Testis (tissue), 5 donors: ENCODE data around the gene ARF3. TPM values are rescaled to one million over a fixed set of nuclear protein-coding genes. Genes with fewer than 3 reads are reported as not detected.

ENCODE experiments used
- DNase-seq: peaks from one replicate; pipeline ENCODE4 v3.0.0-alpha.2; 2019
- H3K27ac ChIP-seq, 2 donors: fragments of 200-600 bp; sonication (generic); one replicate each; pipeline ENCODE4 v1.5.1; 2019
- H3K27me3 ChIP-seq: fragments of 200-600 bp; sonication (generic); one replicate; pipeline ENCODE4 v1.5.1; 2019
- H3K36me3 ChIP-seq: fragments of 200-600 bp; sonication (generic); one replicate; pipeline ENCODE4 v1.5.1; 2017; ENCODE audit warnings: low read depth; ENCODE audit errors: missing control alignments
- H3K4me1 ChIP-seq: fragments of 200-600 bp; sonication (generic); one replicate; pipeline ENCODE4 v1.5.1; 2019
- H3K4me3 ChIP-seq, 2 donors: fragments of 200-600 bp; sonication (generic); one replicate each; pipeline ENCODE4 v1.5.1; 2017 to 2019
- H3K9me3 ChIP-seq: fragments of 200-600 bp; sonication (generic); one replicate; pipeline ENCODE4 v1.5.1; 2017
- CTCF ChIP-seq, 3 experiments: fragments of 450-650 bp in 2 of 3; fragments of 200-600 bp in 1 of 3; sonication (generic) in 1 of 3; IDR thresholded peaks; one replicate each; pipeline ENCODE4 v1.5.1; 2016 to 2019; ENCODE audit warnings: antibody characterized with exemption in 3 of 3, mild to moderate bottlenecking in 2 of 3, moderate library complexity in 1 of 3
- POLR2A ChIP-seq: fragments of 450-650 bp; IDR thresholded peaks from one replicate; pipeline ENCODE4 v1.6.1; 2017; ENCODE audit warnings: antibody characterized with exemption, mild to moderate bottlenecking, moderate library complexity
- WGBS, 2 donors: methylation state at CpG; one replicate each; pipeline ENCODE4 v1.1.5; 2018; 5-methylcytosine and 5-hydroxymethylcytosine counted together
- intact Hi-C: fragments of 100-400 bp; cut with DNase I; formaldehyde crosslinking; loops from one replicate; pipeline ENCODE4 v1.15.1; 2023; ENCODE audit warnings: low total_unique reads
- long read RNA-seq, 2 donors: transcript quantifications; one replicate each; lab custom pipeline, GENCODE V29; 2026
- polyA plus RNA-seq: library from polyadenylated mRNA; stranded (reverse); fragments of 350-450 nt; fragmentation: Illumina TruSeq; extraction: RNeasy Lipid Tissue Mini Kit (QIAGEN cat#74804); gene quantifications from one replicate; pipeline ENCODE4 v1.2.3, GENCODE V29; 2014; ENCODE audit warnings: low read depth, low replicate concordance; ENCODE audit not compliant: insufficient read depth
- total RNA-seq, 2 donors: library from RNA; depleted of rRNA; stranded (reverse); fragments of >200 nt; gene quantifications; one replicate each; pipeline ENCODE4 v1.2.3, GENCODE V29; 2016

ARF3 gene
- 10 to 100 TPM; 78.3 to 92.9 TPM for total RNA-seq
- polyA plus RNA-seq = 134 TPM
- long read RNA-seq, donor 1, full-length matches to known transcripts = 41 of 41 reads
- long read RNA-seq, donor 1, partial matches to known transcripts = 0 of 41 reads
- long read RNA-seq, donor 1, other reads (novel, unspliced or antisense) = 0 of 41 reads
- long read RNA-seq, donor 2, full-length matches to known transcripts = 19 of 25 reads
- long read RNA-seq, donor 2, partial matches to known transcripts = 6 of 25 reads
- long read RNA-seq, donor 2, other reads (novel, unspliced or antisense) = 0 of 25 reads

- no peaks in the 10 kb centered on the region for H3K27me3 ChIP-seq
- TF ChIP-seq CTCF (IDR thresholded peaks at IDR 0.05) (no peak), POLR2A (no peak)
- no peaks in the 10 kb centered on the region for H3K9me3 ChIP-seq
- no peaks in the 10 kb centered on the region for H3K36me3 ChIP-seq
- intact Hi-C loops = no loop called here
- H3K4me3 ChIP-seq = peak within 1 kb of the TSS; percentile 88 to 90
- peaks cover 12% of the 10 kb centered on the region for H3K4me1 ChIP-seq
- H3K27ac ChIP-seq = peak within 1 kb of the TSS; percentile 72 to 75
- WGBS, 2 donors = 0 to 2% methylated on average over 20 to 56 of the region's 58 CpGs
- peak; percentile 97 for DNase-seq
These were observed at the start of gene ARF3 for GRCh38 chr12:48957141-48958048. ARF3 (minus strand) TSS chr12:48957487; CDS start chr12:48941095, 16,392 bp downstream.

DNA sequence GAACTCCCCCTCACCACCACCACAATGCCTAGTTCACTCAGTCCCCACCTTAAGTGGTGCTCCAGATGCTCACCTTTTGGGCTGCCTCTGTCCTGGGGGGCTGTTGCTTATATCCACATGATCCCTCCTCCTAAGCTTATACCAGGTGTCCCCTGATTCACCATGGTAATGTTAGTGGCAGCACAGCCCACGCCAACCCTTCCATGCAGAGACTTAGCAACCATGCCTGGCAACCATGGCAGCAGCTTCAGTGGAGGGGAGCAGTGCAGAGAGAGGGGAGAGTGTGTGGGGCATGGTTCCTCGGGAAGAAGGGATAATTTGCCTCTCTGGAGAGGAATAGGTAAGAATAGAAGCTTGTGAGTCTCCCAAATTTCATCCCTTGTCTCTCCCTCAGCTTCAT, 43.1 kb upstream of the ARF3 start:
- WGBS, 2 donors = 76 to 88% methylated on average over 2 of the region's 2 CpGs
- intact Hi-C loops = no loop called here
- Histone ChIP-seq H3K36me3 (no peaks in the 10 kb centered on the region), H3K27ac (no peak overlapping the region), H3K4me3 (no peak overlapping the region), H3K27me3 (no peaks in the 10 kb centered on the region), H3K9me3 (no peaks in the 10 kb centered on the region), H3K4me1 (peaks cover 26% of the 10 kb centered on the region)
- TF ChIP-seq POLR2A (no peak), CTCF (IDR thresholded peaks at IDR 0.05) (no peak)
- no peak for DNase-seq

- no peak for DNase-seq
- Histone ChIP-seq H3K36me3 (no peaks in the 10 kb centered on the region), H3K9me3 (no peaks in the 10 kb centered on the region), H3K4me3 (peak within 1 kb of the TSS; percentile 21 to 30), H3K27ac (no peak within 1 kb of the TSS), H3K4me1 (peaks cover 26% of the 10 kb centered on the region), H3K27me3 (no peaks in the 10 kb centered on the region)
- TF ChIP-seq POLR2A (no peak), CTCF (IDR thresholded peaks at IDR 0.05) (no peak)
- intact Hi-C loops = no loop called here
- WGBS, 2 donors = 1 to 4% methylated on average over 12 to 30 of the region's 30 CpGs
These were observed 42.3 kb upstream of the ARF3 start, which contains the start of gene DDN for GRCh38 chr12:48999371-49000131. DDN (minus strand) TSS chr12:48999375; CDS start chr12:48999287, 88 bp downstream.

DNA sequence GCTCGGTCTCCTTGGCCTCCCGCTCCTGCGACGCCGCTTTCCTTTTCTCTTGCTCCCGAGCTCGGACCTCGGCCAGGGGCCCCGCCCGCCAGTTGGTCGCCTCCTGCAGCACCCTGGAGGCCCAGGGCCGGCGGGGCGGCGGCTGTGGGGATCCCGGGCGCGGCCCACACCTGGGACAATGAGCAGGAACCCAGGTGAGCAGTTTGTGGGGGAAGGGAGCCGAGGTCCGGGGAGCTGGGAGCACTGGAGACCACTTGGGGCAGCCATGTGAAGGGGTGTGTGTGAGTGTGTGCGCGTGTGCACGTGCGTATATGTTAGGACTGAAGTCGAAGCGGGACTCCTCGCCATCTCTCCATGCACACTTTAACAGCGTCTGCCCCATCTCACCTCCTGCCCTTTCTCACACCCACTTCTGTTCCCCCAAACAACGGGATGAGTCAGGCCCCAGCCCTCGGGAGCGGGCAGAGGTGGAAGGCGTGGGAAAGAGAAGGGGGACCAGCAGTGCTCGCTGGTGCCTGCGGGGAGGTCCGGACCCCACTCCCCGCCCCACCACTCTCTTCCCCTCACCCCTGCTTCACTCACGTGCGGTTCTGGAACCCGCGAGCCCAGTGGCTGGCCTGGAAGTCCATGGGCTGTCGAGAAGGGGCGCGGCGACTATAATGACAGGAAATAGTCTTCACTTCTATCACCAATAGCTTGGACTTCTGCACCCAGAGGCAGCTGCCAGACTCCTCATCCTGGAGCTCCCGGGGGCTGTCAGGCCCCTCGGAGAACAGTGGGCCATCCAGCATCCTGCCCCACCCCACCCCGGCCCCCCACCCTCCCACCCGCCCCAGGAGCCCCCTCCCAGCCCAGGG, 41.4 kb upstream of the ARF3 start:
- intact Hi-C loops = no loop called here
- 2% methylated on average over 37 of the region's 48 CpGs; no CpG with 5 or more reads in 1 of the 2 donors for WGBS, 2 donors
- Histone ChIP-seq H3K9me3 (no peaks in the 10 kb centered on the region), H3K27ac (no peak overlapping the region), H3K36me3 (no peaks in the 10 kb centered on the region), H3K27me3 (no peaks in the 10 kb centered on the region), H3K4me1 (peaks cover 26% of the 10 kb centered on the region), H3K4me3 (peak overlapping the region; percentile 21 to 30)
- TF ChIP-seq POLR2A (no peak), CTCF (IDR thresholded peaks at IDR 0.05) (no peak)
- DNase-seq = no peak
